ENCODE results near the gene CALHM3. TPM values are rescaled to one million over a fixed set of nuclear protein-coding genes. Genes with fewer than 3 reads are reported as not detected.

CALHM3 gene
- polyA plus RNA-seq, 1 donor from 2014 or later: not detected

DNA sequence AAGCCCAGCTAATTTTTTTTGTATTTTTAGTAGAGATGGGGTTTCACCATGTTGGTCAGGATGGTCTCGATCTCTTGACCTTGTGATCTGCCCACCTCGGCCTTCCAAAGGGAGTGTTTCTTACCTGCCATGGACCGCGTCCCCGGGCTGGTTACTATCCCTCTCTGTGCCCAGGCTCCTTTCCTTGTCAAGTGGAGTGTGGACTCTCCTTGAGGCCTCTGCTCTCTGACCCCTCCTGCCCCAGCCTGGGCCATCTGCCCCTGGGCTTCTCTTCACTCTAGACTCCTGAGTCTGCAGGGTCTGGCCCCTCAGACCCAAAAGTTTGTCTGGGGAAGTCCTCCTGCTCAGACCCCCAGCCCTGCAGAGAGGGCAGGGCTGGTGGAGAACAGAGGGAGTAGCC, 35.2 kb upstream of the CALHM3 start:
- Histone ChIP-seq H3K27me3 (ENCODE audit: insufficient read depth, low read depth, low read length) (no peaks in the 10 kb centered on the region), H3K9me3 (ENCODE audit: low read length) (no peaks in the 10 kb centered on the region), H3K79me2 (replicated peaks; ENCODE audit: insufficient read depth, low read length) (no peaks in the 10 kb centered on the region), H3K4me3 (ENCODE audit: low read length) (no peak overlapping the region), H2AFZ (ENCODE audit: low read depth, low read length) (no peak overlapping the region), H3K9me2 (ENCODE audit: insufficient read depth, low read length) (no peaks in the 10 kb centered on the region), H4K20me1 (ENCODE audit: insufficient read depth) (no peaks in the 10 kb centered on the region), H3K9ac (ENCODE audit: low read length) (no peak overlapping the region), H3K27ac (ENCODE audit: low read length) (no peak overlapping the region), H3K4me2 (ENCODE audit: low read length) (no peak overlapping the region), H3K36me3 (ENCODE audit: insufficient read depth, low read length) (no peaks in the 10 kb centered on the region), H3F3A (ENCODE audit: insufficient read depth, low read length, poor library complexity, severe bottlenecking) (no peaks in the 10 kb centered on the region)
- no peak for TF ChIP-seq MXI1 (conservative IDR thresholded peaks at IDR 0.05; ENCODE audit: poor library complexity, severe bottlenecking)

DNA sequence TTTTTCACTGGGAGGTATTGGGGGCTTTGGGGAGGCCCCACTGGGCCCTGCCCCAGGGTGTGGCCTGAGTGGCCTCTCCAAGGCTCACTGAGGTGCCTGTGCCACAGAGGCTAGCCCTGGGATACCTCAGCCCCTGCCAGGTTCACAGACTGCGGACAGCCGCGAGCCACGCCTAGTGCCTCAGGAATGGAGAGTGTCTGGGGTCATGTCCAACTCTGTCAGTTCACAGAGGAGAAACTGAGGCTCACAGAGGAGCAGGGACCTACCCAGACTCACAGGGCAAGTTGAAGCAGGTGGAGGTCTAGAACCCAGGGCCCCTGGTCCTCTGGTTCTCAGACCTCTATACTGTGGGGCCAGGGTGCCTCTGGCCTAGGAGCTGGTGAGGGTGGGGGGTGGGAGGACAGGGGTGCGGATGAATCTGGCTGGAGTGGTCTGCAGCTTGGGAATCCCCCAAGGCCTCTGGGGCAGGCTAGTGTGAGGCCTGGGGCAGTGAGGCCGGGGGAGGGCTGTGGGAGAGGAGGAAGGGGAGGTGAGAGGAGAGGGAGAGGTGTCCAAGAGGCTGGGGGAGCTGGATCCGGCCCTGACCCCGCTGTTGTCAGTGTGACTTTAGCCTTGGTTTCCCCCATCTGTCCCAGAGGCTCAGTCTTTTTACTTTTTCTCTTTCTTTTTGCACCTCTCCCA, 34.5 kb upstream of the CALHM3 start:
- H3K79me2 ChIP-seq (replicated peaks; ENCODE audit: insufficient read depth, low read length): no peaks in the 10 kb centered on the region
- no peaks in the 10 kb centered on the region for H3K36me3 ChIP-seq (ENCODE audit: insufficient read depth, low read length)
- H3K4me2 ChIP-seq (ENCODE audit: low read length): no peak overlapping the region
- no peak overlapping the region for H2AFZ ChIP-seq (ENCODE audit: low read depth, low read length)
- TF ChIP-seq SMC3 (conservative IDR thresholded peaks at IDR 0.05; ENCODE audit: poor library complexity) (no peak), TAF1 (IDR thresholded peaks at IDR 0.05; ENCODE audit: low read depth) (no peak), EP300 (conservative IDR thresholded peaks at IDR 0.05; ENCODE audit: poor library complexity, severe bottlenecking) (no peak), RAD21 (conservative IDR thresholded peaks at IDR 0.05) (no peak), EZH2 (IDR thresholded peaks at IDR 0.05; ENCODE audit: borderline replicate concordance, insufficient read depth, low read length, poor library complexity, severe bottlenecking) (no peak), POLR2AphosphoS5 (IDR thresholded peaks at IDR 0.05) (no peak), MXI1 (conservative IDR thresholded peaks at IDR 0.05; ENCODE audit: poor library complexity, severe bottlenecking) (no peak)
- TF ChIP-seq, protein P1, sequence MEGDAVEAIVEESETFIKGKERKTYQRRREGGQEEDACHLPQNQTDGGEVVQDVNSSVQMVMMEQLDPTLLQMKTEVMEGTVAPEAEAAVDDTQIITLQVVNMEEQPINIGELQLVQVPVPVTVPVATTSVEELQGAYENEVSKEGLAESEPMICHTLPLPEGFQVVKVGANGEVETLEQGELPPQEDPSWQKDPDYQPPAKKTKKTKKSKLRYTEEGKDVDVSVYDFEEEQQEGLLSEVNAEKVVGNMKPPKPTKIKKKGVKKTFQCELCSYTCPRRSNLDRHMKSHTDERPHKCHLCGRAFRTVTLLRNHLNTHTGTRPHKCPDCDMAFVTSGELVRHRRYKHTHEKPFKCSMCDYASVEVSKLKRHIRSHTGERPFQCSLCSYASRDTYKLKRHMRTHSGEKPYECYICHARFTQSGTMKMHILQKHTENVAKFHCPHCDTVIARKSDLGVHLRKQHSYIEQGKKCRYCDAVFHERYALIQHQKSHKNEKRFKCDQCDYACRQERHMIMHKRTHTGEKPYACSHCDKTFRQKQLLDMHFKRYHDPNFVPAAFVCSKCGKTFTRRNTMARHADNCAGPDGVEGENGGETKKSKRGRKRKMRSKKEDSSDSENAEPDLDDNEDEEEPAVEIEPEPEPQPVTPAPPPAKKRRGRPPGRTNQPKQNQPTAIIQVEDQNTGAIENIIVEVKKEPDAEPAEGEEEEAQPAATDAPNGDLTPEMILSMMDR (IDR thresholded peaks at IDR 0.05; ENCODE audit: poor library complexity, severe bottlenecking): no peak
- TF ChIP-seq, protein P2, sequence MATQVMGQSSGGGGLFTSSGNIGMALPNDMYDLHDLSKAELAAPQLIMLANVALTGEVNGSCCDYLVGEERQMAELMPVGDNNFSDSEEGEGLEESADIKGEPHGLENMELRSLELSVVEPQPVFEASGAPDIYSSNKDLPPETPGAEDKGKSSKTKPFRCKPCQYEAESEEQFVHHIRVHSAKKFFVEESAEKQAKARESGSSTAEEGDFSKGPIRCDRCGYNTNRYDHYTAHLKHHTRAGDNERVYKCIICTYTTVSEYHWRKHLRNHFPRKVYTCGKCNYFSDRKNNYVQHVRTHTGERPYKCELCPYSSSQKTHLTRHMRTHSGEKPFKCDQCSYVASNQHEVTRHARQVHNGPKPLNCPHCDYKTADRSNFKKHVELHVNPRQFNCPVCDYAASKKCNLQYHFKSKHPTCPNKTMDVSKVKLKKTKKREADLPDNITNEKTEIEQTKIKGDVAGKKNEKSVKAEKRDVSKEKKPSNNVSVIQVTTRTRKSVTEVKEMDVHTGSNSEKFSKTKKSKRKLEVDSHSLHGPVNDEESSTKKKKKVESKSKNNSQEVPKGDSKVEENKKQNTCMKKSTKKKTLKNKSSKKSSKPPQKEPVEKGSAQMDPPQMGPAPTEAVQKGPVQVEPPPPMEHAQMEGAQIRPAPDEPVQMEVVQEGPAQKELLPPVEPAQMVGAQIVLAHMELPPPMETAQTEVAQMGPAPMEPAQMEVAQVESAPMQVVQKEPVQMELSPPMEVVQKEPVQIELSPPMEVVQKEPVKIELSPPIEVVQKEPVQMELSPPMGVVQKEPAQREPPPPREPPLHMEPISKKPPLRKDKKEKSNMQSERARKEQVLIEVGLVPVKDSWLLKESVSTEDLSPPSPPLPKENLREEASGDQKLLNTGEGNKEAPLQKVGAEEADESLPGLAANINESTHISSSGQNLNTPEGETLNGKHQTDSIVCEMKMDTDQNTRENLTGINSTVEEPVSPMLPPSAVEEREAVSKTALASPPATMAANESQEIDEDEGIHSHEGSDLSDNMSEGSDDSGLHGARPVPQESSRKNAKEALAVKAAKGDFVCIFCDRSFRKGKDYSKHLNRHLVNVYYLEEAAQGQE (IDR thresholded peaks at IDR 0.05; ENCODE audit: borderline replicate concordance): no peak
- no peaks in the 10 kb centered on the region for H3K9me3 ChIP-seq (ENCODE audit: low read length)
- H4K20me1 ChIP-seq (ENCODE audit: insufficient read depth): no peaks in the 10 kb centered on the region
- no peak overlapping the region for H3K27ac ChIP-seq (ENCODE audit: low read length)
- H3K9me2 ChIP-seq (ENCODE audit: insufficient read depth, low read length): no peaks in the 10 kb centered on the region
- H3F3A ChIP-seq (ENCODE audit: insufficient read depth, low read length, poor library complexity, severe bottlenecking): no peaks in the 10 kb centered on the region
- no peak overlapping the region for H3K4me3 ChIP-seq (ENCODE audit: low read length)
- no peak overlapping the region for H3K9ac ChIP-seq (ENCODE audit: low read length)
- no peaks in the 10 kb centered on the region for H3K27me3 ChIP-seq (ENCODE audit: insufficient read depth, low read depth, low read length)
